HL-60 (cell line): ENCODE measurements around the gene UBE2E2.

Experiments
- DNase-seq, 2 experiments: peaks; one replicate each; pipeline ENCODE4 v3.0.0-alpha.2; 2010 to 2020; ENCODE audit warnings: low read depth in 1 of 2, low spot score in 1 of 2
- H3K27ac ChIP-seq: fragments of 250-450 bp; sonication (Bioruptor Pico); replicated peaks from 2 replicates; pipeline ENCODE4 v1.5.1; 2020; ENCODE audit warnings: mild to moderate bottlenecking, moderate library complexity
- H3K27me3 ChIP-seq: fragments of 250-450 bp; sonication (Bioruptor Pico); 2 replicates; pipeline ENCODE4 v1.5.1; 2021; ENCODE audit warnings: mild to moderate bottlenecking, moderate library complexity; ENCODE audit not compliant: insufficient read depth, poor library complexity, severe bottlenecking
- H3K4me3 ChIP-seq: replicated peaks from 2 replicates; pipeline ENCODE4 v1.5.1; 2011; ENCODE audit warnings: mild to moderate bottlenecking, control low read depth, low read length; ENCODE audit not compliant: insufficient read depth
- CTCF ChIP-seq: IDR thresholded peaks from one replicate; pipeline ENCODE4 v1.5.1; 2011; ENCODE audit warnings: low read length, control low read depth, inconsistent platforms; ENCODE audit not compliant: insufficient read depth
- GABPA ChIP-seq: IDR thresholded peaks from 2 replicates; pipeline ENCODE4 v1.6.1; 2012; ENCODE audit warnings: low read depth
- POLR2AphosphoS5 ChIP-seq: IDR thresholded peaks from 2 replicates; pipeline ENCODE4 v1.6.1; 2012; ENCODE audit warnings: low read depth
- SPI1 ChIP-seq: IDR thresholded peaks from 2 replicates; pipeline ENCODE4 v1.6.1; 2012; ENCODE audit warnings: low read depth, mild to moderate bottlenecking, borderline replicate concordance
- TF ChIP-seq, protein P1 (sequence below): IDR thresholded peaks from 2 replicates; pipeline ENCODE4 v1.6.1; 2012; ENCODE audit warnings: low read depth; ENCODE audit not compliant: insufficient replicate concordance

UBE2E2 gene

DNA sequence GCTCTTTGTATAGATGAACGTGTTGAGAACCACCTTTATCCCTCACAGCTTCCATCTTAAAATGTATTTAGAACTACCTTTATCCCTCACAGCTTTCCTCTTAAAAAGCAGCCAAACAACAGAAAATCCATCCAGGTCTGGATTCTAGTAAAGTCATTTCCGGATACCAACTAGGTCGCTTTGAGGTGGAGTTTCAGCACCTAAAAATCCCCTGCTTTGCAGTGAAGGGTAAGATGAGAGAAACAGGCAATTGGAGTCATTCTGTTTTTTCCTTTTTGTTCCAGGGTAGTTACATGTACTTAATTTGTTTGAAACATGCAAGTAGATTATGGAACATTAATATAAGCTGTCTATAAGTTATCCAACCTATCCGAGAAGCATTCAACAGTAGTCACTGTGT, 192.0 kb downstream of the UBE2E2 start:
- TF ChIP-seq, protein P1, sequence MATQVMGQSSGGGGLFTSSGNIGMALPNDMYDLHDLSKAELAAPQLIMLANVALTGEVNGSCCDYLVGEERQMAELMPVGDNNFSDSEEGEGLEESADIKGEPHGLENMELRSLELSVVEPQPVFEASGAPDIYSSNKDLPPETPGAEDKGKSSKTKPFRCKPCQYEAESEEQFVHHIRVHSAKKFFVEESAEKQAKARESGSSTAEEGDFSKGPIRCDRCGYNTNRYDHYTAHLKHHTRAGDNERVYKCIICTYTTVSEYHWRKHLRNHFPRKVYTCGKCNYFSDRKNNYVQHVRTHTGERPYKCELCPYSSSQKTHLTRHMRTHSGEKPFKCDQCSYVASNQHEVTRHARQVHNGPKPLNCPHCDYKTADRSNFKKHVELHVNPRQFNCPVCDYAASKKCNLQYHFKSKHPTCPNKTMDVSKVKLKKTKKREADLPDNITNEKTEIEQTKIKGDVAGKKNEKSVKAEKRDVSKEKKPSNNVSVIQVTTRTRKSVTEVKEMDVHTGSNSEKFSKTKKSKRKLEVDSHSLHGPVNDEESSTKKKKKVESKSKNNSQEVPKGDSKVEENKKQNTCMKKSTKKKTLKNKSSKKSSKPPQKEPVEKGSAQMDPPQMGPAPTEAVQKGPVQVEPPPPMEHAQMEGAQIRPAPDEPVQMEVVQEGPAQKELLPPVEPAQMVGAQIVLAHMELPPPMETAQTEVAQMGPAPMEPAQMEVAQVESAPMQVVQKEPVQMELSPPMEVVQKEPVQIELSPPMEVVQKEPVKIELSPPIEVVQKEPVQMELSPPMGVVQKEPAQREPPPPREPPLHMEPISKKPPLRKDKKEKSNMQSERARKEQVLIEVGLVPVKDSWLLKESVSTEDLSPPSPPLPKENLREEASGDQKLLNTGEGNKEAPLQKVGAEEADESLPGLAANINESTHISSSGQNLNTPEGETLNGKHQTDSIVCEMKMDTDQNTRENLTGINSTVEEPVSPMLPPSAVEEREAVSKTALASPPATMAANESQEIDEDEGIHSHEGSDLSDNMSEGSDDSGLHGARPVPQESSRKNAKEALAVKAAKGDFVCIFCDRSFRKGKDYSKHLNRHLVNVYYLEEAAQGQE = no peak
- TF ChIP-seq GABPA = no peak
- Histone ChIP-seq H3K27ac (no peak overlapping the region), H3K4me3 (no peak overlapping the region), H3K27me3 (no peaks in the 10 kb centered on the region)
- no peak for DNase-seq

- no peak overlapping the region for H3K27ac ChIP-seq
- DNase-seq = no peak
- H3K4me3 ChIP-seq = no peak overlapping the region
- H3K27me3 ChIP-seq = no peaks in the 10 kb centered on the region
- no peak for TF ChIP-seq CTCF
- TF ChIP-seq, protein P1 = no peak
- TF ChIP-seq SPI1 = no peak
- TF ChIP-seq POLR2AphosphoS5 = no peak
- TF ChIP-seq GABPA = no peak
These were observed 193.6 kb downstream of the UBE2E2 start for GRCh38 chr3:23396746-23397145.

DNA sequence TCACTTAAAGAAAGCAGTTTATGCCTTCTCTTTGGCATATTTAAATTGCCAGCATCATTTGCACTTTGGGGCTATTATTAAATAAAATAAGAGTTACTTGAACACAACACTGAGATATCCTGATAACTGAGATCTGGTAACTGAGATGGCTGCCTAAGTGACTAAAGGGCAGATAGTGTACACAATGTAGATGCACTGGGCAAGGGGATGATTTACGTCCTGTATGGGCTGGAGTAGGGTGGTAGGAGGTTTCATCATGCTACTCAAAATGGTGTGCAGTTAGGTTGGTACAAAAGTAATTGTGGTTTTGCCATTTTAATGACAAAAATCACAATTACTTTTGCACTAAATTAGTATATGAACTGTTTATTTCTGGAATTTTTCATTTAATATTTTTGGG, 196.1 kb downstream of the UBE2E2 start:
- H3K27ac ChIP-seq = no peak overlapping the region
- TF ChIP-seq POLR2AphosphoS5 = no peak
- no peak for TF ChIP-seq GABPA
- TF ChIP-seq, protein P1 = no peak
- TF ChIP-seq CTCF = no peak
- TF ChIP-seq SPI1 = no peak
- no peaks in the 10 kb centered on the region for H3K27me3 ChIP-seq
- H3K4me3 ChIP-seq = no peak overlapping the region
- DNase-seq = no peak
